WI38 (cell line): ENCODE results near the gene SETD6.
A peak's percentile ranks its signal among the peaks of the same experiment; 100 is the strongest.

Experiments used
- H3K4me3 ChIP-seq: 2 replicates; pipeline ENCODE4 v1.5.1; 2011; ENCODE audit warnings: low read depth, mild to moderate bottlenecking, control low read depth, low read length
- TF ChIP-seq, protein P1 (sequence below): IDR thresholded peaks from 2 replicates; pipeline ENCODE4 v1.5.1; 2012; ENCODE audit warnings: low read depth, mild to moderate bottlenecking, control low read depth, low read length

SETD6 gene, protein sequence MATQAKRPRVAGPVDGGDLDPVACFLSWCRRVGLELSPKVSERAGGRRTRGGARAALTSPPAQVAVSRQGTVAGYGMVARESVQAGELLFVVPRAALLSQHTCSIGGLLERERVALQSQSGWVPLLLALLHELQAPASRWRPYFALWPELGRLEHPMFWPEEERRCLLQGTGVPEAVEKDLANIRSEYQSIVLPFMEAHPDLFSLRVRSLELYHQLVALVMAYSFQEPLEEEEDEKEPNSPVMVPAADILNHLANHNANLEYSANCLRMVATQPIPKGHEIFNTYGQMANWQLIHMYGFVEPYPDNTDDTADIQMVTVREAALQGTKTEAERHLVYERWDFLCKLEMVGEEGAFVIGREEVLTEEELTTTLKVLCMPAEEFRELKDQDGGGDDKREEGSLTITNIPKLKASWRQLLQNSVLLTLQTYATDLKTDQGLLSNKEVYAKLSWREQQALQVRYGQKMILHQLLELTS

DNA sequence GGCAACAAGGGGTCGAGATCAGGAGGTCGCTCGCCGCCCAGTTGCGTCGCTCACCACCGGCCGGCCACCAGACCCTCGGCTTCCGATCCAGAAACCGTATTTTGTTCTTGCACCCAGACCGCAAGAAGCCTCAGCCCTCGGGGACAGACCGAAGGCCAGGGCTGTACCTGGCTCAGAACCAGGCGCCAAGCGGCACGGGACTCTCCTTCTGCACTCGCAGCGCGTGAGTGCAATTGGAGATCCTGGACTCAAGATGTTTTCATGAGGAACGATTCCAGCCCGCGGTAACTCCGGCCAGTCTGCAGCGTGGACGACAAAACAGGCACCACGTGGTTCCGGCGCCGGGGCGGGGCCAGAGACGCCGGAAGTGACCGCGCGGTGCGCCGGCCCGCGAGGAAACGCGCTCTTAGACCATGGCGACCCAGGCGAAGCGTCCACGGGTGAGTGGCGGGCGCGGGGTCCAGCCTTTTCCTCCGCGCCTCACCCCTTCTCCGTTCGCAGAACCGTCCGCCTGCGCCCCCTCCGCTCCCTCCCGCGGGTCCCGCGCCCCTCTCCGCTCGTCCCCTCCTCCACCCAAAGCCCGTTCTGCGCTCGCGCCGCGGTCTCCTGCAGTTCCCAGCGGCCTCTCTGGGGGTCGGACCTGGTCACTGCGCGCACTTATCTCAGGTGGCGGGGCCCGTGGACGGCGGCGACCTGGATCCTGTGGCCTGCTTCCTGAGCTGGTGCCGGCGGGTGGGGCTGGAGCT is at the start of gene SETD6:
Gene SETD6 (plus strand): TSS at position 393 of the 746 bp plus-strand sequence. CDS start 21 bp downstream, at position 414.
- TF ChIP-seq, protein P1, sequence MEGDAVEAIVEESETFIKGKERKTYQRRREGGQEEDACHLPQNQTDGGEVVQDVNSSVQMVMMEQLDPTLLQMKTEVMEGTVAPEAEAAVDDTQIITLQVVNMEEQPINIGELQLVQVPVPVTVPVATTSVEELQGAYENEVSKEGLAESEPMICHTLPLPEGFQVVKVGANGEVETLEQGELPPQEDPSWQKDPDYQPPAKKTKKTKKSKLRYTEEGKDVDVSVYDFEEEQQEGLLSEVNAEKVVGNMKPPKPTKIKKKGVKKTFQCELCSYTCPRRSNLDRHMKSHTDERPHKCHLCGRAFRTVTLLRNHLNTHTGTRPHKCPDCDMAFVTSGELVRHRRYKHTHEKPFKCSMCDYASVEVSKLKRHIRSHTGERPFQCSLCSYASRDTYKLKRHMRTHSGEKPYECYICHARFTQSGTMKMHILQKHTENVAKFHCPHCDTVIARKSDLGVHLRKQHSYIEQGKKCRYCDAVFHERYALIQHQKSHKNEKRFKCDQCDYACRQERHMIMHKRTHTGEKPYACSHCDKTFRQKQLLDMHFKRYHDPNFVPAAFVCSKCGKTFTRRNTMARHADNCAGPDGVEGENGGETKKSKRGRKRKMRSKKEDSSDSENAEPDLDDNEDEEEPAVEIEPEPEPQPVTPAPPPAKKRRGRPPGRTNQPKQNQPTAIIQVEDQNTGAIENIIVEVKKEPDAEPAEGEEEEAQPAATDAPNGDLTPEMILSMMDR = no peak
- H3K4me3 ChIP-seq = peak within 1 kb of the TSS; percentile 53

DNA sequence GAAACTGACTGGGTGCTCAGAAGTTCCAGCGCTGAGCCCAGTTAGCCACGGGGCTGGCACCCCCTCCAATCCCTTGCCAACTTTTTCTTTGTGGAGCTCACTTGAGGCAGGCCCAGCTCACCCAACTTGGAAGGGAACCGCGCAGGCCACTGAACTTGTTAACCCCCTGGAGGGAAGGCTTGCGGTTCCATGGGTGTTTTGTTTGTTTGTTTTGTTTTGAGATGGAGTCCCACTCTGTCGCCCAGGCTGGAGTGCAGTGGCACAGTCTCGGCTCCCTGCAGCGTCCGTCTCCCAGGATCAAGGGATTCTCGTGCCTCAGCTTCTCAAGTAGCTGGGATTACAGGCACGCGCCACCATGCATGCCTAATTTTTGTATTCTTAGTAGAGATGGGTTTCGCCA is 49.5 kb upstream of the SETD6 start:
- H3K4me3 ChIP-seq = no peak overlapping the region

DNA sequence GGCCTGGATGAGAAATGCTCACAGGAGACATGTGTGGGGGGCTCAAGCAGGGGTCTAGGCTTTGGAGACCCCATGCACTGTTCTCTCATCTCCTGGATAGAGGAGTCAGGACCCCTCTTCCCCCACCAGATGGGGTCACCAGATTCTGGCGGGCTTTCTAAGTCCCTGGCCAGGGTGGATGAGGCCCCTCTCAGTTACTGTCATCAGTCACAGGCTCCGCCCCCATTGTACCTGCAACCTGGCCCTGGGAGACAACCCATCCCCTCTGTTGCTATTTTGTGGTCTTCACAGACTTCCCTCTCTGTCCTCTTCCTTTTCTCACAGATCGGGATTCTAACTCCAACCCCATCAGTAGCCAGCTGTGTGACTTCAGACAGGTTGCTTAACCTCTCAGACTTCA is 48.9 kb upstream of the SETD6 start:
- TF ChIP-seq, protein P1 = no peak
- H3K4me3 ChIP-seq = no peak overlapping the region

More for the DNA sequence above, 49.5 kb upstream of the SETD6 start:
- TF ChIP-seq, protein P1 = no peak

DNA sequence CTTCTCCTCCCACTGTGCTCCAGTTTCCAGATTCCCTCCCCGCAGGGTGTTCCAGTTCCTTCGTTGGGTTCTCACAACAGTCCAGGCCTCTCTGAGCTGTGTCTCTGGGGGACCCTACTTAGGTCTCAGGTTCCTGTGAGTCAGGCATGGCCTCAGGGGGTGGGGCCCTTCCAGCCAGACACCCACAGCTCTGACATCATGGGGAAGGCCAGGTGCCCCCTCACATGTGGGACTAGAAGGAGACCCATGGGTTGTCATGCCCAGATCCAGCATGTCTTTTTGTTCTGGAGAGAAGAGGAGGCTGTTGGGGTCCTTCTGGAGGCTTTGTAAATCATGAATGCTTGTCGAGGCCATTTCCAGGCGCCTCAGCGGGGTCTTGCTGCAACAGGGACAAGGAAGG is 47.4 kb upstream of the SETD6 start:
- TF ChIP-seq, protein P1 = no peak
- H3K4me3 ChIP-seq = no peak overlapping the region

DNA sequence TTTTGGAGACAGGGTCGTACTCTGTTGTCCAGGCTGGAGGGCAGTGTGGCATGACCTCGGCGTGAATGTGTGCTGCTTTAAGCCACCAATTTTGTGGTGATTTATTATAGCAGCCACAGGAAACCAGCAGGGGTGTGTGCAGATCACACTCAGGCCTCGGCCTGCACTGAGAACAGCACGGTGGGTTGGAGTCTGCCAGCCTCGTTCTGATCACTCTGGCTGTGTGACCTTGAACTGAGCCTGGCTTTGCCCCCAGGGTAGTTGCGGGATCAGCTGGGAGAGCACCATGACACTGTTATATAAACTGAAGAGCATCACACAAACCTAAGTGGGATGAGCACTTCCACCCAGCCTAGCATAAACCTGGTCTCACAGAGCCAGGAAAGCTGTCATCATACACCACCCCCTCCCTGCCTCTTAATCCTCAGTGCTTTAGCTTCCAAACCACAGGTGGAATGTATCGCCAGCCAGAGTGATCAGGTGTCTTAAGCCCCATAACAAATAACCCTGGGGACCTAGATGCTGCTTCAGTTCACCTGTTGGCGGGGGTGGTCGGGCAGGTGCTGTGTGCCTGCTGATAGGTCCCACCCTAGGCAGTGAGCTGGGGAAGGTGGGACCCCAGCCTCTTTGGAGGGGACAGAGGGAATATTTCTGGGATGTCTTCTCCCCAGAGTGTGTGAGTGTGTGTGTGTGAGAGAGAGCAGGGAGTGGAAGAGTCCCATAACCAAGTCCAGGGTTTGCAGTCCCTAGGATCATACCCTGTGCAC is 43.9 kb upstream of the SETD6 start:
- TF ChIP-seq, protein P1 = no peak
- H3K4me3 ChIP-seq = no peak overlapping the region

DNA sequence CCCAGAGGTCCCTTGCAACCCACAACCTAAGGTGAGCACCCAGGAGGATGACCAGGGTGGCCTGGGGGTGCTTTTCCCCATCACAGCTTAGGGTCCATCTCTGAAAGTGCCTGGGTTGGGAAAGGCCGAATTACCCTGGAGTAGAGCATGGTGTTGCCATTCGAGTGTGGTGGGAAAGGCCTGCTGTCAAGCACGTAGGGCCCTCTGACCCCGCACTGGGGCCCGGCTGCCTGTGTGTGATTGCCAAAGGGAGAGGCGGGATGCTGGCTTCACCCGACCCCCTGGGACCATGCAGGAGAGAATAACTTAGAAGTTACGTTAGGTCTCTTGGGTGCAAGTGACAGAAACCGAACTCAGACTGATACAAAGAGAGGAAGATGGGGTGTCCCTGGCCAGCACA is 43.1 kb upstream of the SETD6 start:
- TF ChIP-seq, protein P1 = no peak
- H3K4me3 ChIP-seq = no peak overlapping the region
